Adrenal gland (tissue), 5 donors: ENCODE results near the gene PACS1.

ENCODE experiments used
- POLR2A ChIP-seq, 2 donors: fragments of 450-650 bp; IDR thresholded peaks; one replicate each; pipeline ENCODE4 v1.6.1; 2017; ENCODE audit warnings: antibody characterized with exemption in 2 of 2, mild to moderate bottlenecking in 2 of 2, moderate library complexity in 1 of 2
- TF ChIP-seq, protein P1 (sequence below), 6 experiments: fragments of 450-650 bp in 4 of 6; fragments of 200-600 bp in 2 of 6; sonication (generic) in 1 of 6; IDR thresholded peaks; 1 replicate in 5 of 6; 2 replicates in 1 of 6; pipeline versions ENCODE4 v1.5.1 to v1.8.0; 2016 to 2021; ENCODE audit warnings: antibody characterized with exemption in 6 of 6, mild to moderate bottlenecking in 2 of 6, moderate library complexity in 1 of 6
- donor health status: DM: no; HTN: no; CAD: no.

DNA sequence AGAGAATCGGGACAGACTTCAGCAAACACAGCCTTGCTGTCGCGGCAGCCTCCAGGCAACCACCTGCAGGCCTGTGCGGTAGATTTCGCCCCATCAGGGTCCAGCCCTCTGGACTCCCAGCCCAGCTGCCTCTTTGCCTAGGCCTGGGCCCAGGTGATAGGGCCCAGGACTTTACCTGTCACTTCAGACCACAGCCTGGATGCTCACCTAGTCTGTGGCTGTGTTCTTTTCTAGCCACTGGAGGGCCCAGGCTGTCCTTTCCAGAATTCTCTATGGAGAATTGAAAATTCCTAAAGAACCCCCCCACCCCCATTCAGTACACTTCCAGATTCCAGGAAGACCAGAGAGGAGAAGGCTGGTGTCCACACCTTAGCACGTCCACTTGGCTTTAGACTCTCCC, 167.8 kb downstream of the PACS1 start:
- TF ChIP-seq, protein P1, sequence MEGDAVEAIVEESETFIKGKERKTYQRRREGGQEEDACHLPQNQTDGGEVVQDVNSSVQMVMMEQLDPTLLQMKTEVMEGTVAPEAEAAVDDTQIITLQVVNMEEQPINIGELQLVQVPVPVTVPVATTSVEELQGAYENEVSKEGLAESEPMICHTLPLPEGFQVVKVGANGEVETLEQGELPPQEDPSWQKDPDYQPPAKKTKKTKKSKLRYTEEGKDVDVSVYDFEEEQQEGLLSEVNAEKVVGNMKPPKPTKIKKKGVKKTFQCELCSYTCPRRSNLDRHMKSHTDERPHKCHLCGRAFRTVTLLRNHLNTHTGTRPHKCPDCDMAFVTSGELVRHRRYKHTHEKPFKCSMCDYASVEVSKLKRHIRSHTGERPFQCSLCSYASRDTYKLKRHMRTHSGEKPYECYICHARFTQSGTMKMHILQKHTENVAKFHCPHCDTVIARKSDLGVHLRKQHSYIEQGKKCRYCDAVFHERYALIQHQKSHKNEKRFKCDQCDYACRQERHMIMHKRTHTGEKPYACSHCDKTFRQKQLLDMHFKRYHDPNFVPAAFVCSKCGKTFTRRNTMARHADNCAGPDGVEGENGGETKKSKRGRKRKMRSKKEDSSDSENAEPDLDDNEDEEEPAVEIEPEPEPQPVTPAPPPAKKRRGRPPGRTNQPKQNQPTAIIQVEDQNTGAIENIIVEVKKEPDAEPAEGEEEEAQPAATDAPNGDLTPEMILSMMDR (IDR thresholded peaks at IDR 0.05), result no peak
- TF ChIP-seq POLR2A (IDR thresholded peaks at IDR 0.05), result no peak
